GM12875 (cell line): Measurements from ENCODE around the gene XDH.

Source experiments
- H3K4me3 ChIP-seq: one replicate; pipeline ENCODE4 v1.5.1; 2011; ENCODE audit warnings: low read depth, low read length, control low read depth
- TF ChIP-seq, protein P1 (sequence below): IDR thresholded peaks from 2 replicates; pipeline ENCODE4 v1.5.1; 2011; ENCODE audit warnings: low read depth, mild to moderate bottlenecking, control low read depth, inconsistent platforms, low read length, moderate library complexity, borderline replicate concordance; ENCODE audit not compliant: insufficient read depth

XDH gene

DNA sequence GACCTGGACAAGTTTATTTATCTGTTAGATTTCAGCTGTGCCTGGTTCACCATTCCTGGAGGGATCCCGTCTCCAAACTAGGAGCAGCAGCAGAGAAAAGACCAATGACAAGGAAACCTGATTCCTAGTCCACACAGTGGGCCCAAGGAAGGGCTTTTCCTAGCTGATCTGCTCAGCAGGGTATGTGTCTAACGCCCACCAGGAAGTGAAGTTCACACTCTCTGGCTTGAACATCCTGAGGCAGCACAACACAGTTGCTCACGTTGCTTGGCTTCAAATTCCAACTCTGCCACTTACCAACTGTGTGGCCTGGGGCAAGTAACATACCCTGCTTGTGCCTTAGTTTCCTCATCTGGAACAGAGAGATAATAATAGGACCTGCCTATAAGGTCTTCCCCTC, 42.9 kb downstream of the XDH start:
- TF ChIP-seq, protein P1, sequence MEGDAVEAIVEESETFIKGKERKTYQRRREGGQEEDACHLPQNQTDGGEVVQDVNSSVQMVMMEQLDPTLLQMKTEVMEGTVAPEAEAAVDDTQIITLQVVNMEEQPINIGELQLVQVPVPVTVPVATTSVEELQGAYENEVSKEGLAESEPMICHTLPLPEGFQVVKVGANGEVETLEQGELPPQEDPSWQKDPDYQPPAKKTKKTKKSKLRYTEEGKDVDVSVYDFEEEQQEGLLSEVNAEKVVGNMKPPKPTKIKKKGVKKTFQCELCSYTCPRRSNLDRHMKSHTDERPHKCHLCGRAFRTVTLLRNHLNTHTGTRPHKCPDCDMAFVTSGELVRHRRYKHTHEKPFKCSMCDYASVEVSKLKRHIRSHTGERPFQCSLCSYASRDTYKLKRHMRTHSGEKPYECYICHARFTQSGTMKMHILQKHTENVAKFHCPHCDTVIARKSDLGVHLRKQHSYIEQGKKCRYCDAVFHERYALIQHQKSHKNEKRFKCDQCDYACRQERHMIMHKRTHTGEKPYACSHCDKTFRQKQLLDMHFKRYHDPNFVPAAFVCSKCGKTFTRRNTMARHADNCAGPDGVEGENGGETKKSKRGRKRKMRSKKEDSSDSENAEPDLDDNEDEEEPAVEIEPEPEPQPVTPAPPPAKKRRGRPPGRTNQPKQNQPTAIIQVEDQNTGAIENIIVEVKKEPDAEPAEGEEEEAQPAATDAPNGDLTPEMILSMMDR = no peak

DNA sequence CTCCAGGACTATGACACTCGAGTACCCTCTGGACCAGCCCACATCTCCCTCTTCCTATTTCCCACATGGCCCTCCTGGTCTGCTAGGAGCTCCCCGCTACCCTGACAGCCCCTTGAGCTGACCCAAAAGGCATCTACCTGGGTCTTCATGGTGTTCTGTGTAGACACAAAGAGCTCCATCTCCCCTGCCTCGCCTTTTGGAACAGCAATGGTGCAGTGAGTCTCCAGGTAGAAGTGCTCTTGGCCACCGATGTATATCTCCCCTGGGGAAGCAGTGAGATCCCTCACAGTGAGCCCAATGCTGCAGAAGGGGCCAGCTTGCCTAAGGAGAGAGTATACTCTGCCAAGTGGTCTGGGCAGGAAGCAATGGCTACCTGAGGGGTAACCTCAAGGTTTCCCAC, 47.8 kb downstream of the XDH start:
- TF ChIP-seq, protein P1 = no peak
- H3K4me3 ChIP-seq = no peak overlapping the region

More for the DNA sequence above, 42.9 kb downstream of the XDH start:
- H3K4me3 ChIP-seq = no peak overlapping the region

DNA sequence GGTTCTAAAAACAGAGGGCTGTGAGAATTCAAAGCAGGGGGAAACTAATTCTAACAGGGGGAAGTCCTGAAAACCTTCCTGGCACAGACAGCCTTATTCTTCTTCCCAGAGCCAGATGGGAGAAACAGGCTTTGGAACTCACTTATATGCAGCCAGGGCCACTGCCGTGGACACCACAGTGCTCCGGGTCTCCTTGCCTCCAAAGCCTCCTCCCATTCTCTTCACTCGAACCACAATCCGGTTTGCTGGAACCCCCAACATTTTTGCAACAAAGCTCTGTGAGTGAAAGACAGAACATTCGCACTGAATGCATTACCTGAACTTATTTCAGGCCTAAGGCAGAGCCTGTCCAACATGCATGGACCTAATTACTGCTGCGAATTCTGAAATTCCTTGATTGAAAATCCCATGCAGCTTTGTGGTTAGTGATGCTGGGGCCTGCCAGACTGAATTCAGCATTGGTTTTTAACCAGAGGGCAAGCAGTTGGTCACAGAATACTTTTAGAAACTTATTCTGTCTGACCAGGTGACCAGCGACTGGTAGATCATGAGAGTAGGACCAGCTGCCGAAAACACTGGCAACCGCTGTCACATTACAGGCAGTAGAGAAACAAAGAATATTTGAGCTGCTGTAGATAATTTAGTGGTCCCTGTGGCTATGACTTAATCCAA, 48.6 kb downstream of the XDH start:
- TF ChIP-seq, protein P1 = no peak
- no peak overlapping the region for H3K4me3 ChIP-seq

DNA sequence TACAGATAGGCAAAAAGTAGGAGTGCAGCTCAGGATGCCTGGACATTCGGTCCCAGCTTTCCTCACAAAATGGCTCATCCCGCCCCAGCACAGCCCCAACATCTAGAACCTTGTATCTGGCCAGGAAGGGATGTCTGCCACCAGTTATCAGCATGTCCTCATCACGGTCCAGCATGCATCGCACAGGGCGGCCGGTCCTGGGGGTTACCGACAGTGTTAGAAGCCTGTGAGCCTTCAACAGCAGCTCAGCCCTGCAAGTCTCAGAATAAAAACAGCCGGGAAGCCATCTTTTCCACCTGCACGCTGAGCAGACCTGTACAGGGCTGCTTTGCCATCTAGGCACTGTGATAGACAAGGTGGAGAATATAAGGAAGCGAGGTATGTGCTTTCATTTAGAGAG, 49.2 kb downstream of the XDH start:
- no peak overlapping the region for H3K4me3 ChIP-seq
- TF ChIP-seq, protein P1 = no peak

DNA sequence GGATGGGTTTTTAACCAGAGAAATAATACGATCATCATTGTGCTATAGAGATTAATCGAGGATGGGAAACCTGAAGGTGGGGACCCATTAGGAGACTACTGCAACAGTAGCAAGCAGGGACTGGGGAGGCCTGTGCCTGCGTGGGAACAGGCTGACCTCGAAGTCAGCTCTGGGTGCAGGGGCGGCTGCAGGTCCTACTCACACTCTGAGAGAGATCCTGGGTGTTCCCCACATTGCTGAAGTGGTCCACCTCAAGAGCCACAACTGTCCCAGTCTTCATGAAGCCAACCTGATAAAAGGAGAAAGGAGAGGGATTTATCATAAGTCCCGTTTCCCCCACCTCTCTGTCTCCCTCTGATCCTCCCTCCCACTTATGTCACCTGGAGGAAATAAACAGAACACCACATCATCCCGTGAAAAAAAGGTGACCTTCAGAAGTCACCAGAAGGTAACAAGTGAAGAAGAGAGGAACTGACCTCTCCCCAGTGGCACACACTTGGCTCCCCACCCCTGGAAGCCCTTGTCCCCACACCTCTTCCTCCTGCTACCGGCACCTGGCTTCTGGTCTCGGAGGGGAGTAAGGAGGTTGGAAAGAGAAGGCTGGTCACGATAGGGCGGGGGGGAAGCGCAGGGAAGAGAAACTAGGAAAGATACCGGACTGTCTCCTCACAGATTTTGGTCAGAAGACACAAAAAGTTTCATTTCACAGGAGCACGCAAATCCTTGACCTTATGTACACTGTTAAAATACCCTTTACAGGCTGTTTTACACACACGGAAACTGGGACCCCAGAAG, 50.4 kb downstream of the XDH start:
- TF ChIP-seq, protein P1 = no peak
- H3K4me3 ChIP-seq = no peak overlapping the region

DNA sequence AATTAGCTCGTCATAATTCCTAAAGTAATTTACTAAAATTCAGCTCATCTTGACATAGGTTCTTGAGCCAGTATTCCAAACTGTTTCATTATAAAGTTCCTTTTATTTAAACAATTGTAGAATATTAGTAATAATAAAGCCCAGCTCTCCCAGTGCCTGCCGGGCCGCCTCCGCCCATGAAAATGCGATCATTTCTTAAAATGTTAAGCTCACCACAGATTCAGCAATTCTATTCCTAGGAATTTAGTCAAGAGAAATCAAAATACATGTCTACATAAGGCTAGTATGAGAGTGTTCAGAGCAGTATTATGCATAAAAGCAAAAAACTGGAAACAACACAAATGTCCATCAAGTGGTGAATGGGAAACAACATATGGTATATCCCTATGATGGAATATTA, 52.0 kb downstream of the XDH start:
- TF ChIP-seq, protein P1 = no peak
- H3K4me3 ChIP-seq = no peak overlapping the region

DNA sequence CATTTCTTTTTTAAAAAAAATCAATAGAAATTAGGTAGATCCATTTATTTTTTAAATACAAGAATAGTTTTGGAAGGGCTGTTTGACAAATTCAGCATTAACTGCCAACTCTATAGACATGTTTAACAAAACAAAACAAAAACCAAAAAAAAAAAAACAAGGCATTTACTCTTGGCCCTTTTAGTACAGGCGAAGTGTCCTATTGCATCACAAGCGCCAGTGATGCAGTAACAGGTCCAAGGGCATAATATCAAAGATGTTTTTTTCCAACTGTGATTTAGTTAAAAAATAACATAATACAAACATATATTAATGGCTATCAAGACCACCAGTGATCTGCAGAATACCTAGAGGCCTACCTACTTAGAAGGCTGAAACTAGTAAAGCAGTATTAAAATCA, 55.3 kb downstream of the XDH start:
- H3K4me3 ChIP-seq = no peak overlapping the region
- TF ChIP-seq, protein P1 = no peak
